GM18507 (cell line): ENCODE data around the gene MXI1.
A peak's percentile ranks its signal among the peaks of the same experiment; 100 is the strongest.
"Not testable (repeated sequence)": the region's sequence is repeated elsewhere in the genome, so short reads cannot be mapped to it uniquely, and the experiment has no call there.

ENCODE experiments used
- DNase-seq: peaks from one replicate; pipeline ENCODE4 v3.0.0; 2011; ENCODE audit warnings: low read depth; ENCODE audit not compliant: insufficient read length; ENCODE audit errors: extremely low spot score
- FAIRE-seq: peaks from 2 replicates; lab custom pipeline; 2011; peaks lifted over from hg19 to GRCh38; lab: Jason Lieb, UNC

MXI1 gene

GRCh38 chr10:110225756-110226542 is 18.5 kb downstream of the MXI1 start:
- DNase-seq, result peak; percentile 73
- FAIRE-seq, result peak; percentile 96

GRCh38 chr10:110226543-110226925 is 19.1 kb downstream of the MXI1 start:
- DNase-seq (no peak), FAIRE-seq (peak; percentile 78)

GRCh38 chr10:110226926-110227641 is 19.7 kb downstream of the MXI1 start:
- FAIRE-seq (peak; percentile 5), DNase-seq (no peak)

- no peak for DNase-seq
- no peak for FAIRE-seq
Measured at GRCh38 chr10:110228066-110228465, 20.7 kb downstream of the MXI1 start.

- no peak for DNase-seq
- no peak for FAIRE-seq
Measured at GRCh38 chr10:110229155-110229554, 21.8 kb downstream of the MXI1 start.

GRCh38 chr10:110233846-110234245 is 26.4 kb downstream of the MXI1 start:
- DNase-seq (no peak), FAIRE-seq (no peak)

GRCh38 chr10:110237894-110238480 is 30.6 kb downstream of the MXI1 start:
- no peak for DNase-seq
- FAIRE-seq, result no peak

GRCh38 chr10:110239892-110240291 is 32.5 kb downstream of the MXI1 start:
- no peak for DNase-seq
- FAIRE-seq, result no peak

GRCh38 chr10:110241407-110241806 is 34.0 kb downstream of the MXI1 start:
- DNase-seq (no peak), FAIRE-seq (peak; percentile 9)

GRCh38 chr10:110241841-110242240 is 34.4 kb downstream of the MXI1 start:
- DNase-seq (no peak), FAIRE-seq (no peak)

GRCh38 chr10:110242511-110242910 is 35.1 kb downstream of the MXI1 start:
- no peak for DNase-seq
- no peak for FAIRE-seq

GRCh38 chr10:110244550-110244949 is 37.1 kb downstream of the MXI1 start:
- FAIRE-seq (no peak), DNase-seq (no peak)

- FAIRE-seq, DNase-seq: not testable (repeated sequence)
Measured at GRCh38 chr10:110247833-110248232, 40.4 kb downstream of the MXI1 start.

GRCh38 chr10:110249489-110249888 is 42.1 kb downstream of the MXI1 start:
- FAIRE-seq, result peak; percentile 80
- DNase-seq, result not testable (repeated sequence)

GRCh38 chr10:110251392-110251791 is 44.0 kb downstream of the MXI1 start:
- not testable (repeated sequence) for DNase-seq
- peak; percentile 93 for FAIRE-seq

- DNase-seq, result no peak
Measured at GRCh38 chr10:110252151-110252550, 44.7 kb downstream of the MXI1 start.

GRCh38 chr10:110254467-110254866 is 47.1 kb downstream of the MXI1 start:
- DNase-seq (no peak), FAIRE-seq (peak; percentile 50)

More at GRCh38 chr10:110252151-110252550, 44.7 kb downstream of the MXI1 start:
- peak; percentile 44 for FAIRE-seq

GRCh38 chr10:110258542-110258941 is 51.1 kb downstream of the MXI1 start:
- no peak for FAIRE-seq
- no peak for DNase-seq

- no peak for DNase-seq
- no peak for FAIRE-seq
Measured at GRCh38 chr10:110259317-110259716, 51.9 kb downstream of the MXI1 start.

GRCh38 chr10:110260746-110261477 is 53.5 kb downstream of the MXI1 start:
- FAIRE-seq, result no peak
- DNase-seq, result no peak
